H54 (cell line): ENCODE data around the gene C2orf49.

Source experiments
- DNase-seq: peaks from one replicate; pipeline ENCODE4 v3.0.0; 2011; ENCODE audit warnings: low spot score, mixed read lengths; ENCODE audit not compliant: insufficient read length
- FAIRE-seq: peaks from 3 replicates; lab custom pipeline; 2011; peaks lifted over from hg19 to GRCh38; lab: Jason Lieb, UNC
- POLR2A ChIP-seq: IDR thresholded peaks from 2 replicates; pipeline ENCODE4 v1.6.1; 2011; ENCODE audit warnings: low read depth, mild to moderate bottlenecking, low read length

The C2orf49 gene

GRCh38 chr2:105361102-105361889 is 24.0 kb downstream of the C2orf49 start:
- no peak for DNase-seq
- TF ChIP-seq POLR2A, result no peak
- no peak for FAIRE-seq

- DNase-seq (no peak), FAIRE-seq (no peak)
- no peak for TF ChIP-seq POLR2A
Measured at GRCh38 chr2:105362862-105363591, 25.7 kb downstream of the C2orf49 start.

- FAIRE-seq, result no peak
- no peak for TF ChIP-seq POLR2A
- DNase-seq, result no peak
Measured at GRCh38 chr2:105364436-105365139, 27.2 kb downstream of the C2orf49 start.

GRCh38 chr2:105365206-105365605 is 27.9 kb downstream of the C2orf49 start:
- DNase-seq (no peak), FAIRE-seq (no peak)
- TF ChIP-seq POLR2A, result no peak

- no peak for TF ChIP-seq POLR2A
- FAIRE-seq, result no peak
- DNase-seq, result no peak
Measured at GRCh38 chr2:105368759-105369408, 31.5 kb downstream of the C2orf49 start.

- no peak for TF ChIP-seq POLR2A
- FAIRE-seq, result no peak
- no peak for DNase-seq
Measured at GRCh38 chr2:105369777-105370690, 32.7 kb downstream of the C2orf49 start.

DNA sequence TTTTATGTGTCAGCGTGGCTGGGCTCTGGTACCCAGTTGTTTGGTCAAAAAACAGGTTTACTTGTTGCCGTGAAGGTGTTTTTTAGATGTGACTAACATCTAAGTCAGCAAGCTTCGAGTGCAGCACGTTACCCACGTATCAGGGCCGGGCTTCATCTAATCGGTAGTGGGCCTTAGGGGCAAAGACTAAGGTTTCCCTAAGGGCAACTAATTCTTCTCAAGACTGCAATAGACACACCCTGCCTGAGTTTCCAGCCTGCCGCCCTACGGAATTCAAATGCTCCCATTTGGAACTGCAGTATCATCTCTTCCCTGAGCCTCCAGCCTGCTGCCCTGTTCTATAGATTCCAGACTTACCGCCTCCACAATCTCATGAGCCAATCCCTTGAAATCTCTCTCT is 33.8 kb downstream of the C2orf49 start:
- no peak for FAIRE-seq
- no peak for DNase-seq
- TF ChIP-seq POLR2A, result no peak

DNA sequence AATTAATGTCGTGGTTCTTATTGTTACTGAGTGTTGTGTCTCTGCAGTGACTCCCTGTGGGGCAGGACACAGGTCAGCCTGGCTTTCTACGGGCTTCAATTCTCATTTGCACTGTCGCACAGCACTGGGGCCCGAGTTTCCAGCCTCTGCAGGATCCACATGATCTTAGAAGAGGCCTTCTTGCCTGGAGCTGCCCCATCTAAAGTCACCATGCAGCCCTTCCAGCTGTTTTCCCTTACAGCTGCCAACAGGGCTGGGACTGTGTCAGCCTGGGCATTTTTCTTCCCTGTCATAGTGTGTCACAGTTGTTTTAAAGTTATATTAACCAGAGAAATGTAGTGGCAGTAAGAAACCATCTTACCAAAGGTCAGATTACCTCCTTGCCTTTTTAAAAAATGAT is 34.5 kb downstream of the C2orf49 start:
- FAIRE-seq (no peak), DNase-seq (no peak)
- TF ChIP-seq POLR2A, result no peak

DNA sequence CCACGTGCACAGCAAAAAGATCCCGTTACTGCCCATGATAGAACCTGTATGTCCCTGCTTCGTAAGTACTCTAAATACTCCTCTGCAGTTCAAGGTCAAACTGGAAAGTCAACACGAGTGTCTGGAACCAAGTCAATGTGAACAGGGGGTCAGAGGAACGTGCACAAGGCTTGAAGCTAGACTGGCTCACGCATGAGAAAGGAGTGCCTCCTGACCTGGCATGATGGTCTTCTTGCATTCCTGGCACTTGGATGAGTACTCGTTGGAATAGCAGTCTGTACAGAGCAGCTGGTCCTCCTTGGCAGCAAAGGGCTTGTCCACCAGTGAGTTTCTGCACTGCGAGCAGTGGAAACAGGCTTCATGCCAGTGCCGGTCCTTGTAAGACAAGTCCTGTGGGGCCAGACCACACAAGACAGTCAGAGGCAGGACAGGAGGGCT is 36.0 kb downstream of the C2orf49 start:
- no peak for TF ChIP-seq POLR2A
- FAIRE-seq (no peak), DNase-seq (no peak)

- FAIRE-seq (no peak), DNase-seq (no peak)
- no peak for TF ChIP-seq POLR2A
Measured at GRCh38 chr2:105373895-105374401, 36.6 kb downstream of the C2orf49 start.

DNA sequence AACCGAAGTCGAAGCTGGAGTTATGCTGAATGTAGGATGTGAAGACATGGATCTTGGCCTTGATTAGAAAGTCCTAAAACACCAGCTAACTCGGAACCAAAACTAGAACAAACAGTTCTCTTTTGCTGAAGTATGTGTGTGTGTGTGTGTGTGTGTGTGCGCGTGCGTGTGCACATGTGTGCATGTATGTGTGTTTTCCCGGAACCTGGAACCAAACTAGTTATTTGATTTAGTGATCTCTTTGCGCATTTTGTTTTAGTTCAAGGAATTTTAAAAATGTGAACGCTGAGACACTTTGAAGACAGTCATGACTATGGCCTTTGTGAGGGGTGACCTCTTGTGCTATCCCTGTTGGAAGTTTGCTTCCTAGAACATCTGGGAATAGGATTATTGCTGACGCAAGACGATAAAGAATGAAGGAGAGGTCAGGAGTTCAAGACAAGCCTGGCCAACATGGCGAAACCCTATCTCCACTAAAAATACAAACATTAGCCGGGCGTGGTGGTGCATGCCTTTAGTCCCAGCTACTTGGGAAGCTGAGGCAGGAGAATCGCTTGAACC is 37.7 kb downstream of the C2orf49 start:
- TF ChIP-seq POLR2A, result no peak
- FAIRE-seq (no peak), DNase-seq (no peak)

DNA sequence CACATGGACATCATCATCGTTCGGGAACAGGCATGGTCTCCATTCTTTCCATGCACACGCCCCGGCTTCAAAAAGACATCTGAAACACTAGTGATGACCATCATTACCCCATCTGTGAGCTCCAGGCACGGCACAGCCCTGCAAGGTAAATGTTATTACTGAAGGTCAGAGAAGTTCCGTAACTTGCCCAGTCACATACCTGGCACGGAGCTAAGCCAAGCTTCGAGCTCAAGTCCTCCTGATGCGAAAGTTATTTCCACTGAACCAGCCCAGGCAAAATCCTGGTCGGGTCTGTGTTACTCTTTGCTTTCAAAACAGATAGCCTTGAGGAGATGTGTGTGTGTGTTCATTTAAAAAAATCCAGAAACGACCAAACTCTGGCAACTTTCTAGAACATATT is 38.7 kb downstream of the C2orf49 start:
- DNase-seq (no peak), FAIRE-seq (no peak)
- TF ChIP-seq POLR2A, result no peak
